Stimulated activated CD4-positive, alpha-beta T cell treated with anti-CD3 and anti-CD28 coated beads, Interleukin-2, amount 100 ng/mL, for 48 hours (primary cell): ENCODE results near the gene GJB2.

Source experiments
- DNase-seq, 2 donors: peaks; one replicate each; pipeline ENCODE4 v3.0.0-alpha.2; 2020

The GJB2 gene

DNA sequence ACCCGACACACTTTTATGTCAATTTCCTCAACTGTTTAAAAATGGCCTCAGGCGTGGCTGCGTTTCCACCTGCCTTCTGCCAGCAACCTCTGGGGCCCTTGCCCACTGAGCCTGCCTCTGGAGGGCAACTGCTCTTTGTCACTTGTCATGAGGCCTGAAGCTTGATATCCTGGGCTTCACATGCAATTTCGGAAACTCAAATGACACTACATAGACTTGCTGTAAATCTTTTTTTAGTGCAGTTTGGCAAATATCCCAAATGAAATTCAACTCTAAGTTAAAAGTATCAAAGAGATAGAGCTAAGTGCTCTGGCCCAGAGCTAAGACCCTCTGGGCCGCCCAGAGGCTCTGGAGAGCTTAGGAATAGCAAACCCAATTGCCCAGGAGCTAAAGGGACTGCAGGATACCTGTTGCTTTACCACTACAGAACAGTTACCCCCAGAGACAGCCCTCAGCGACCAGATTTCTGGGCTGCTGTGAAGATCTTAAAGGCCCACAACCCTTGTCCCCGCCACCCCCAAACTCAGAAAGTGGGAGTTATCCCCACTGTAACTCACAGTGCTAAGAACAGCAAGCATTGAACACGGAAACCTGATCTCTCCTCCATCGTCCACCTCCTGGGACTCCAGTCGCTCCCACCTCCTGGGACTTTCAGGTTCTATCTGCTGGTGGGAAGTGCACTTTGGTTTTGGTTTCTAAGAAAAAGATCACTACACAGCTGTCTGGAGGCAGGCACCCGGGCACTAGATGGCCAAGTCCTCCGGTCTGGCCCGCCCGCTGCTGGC, 51.3 kb downstream of the GJB2 start:
- no peak for DNase-seq

- no peak for DNase-seq
These were observed 52.3 kb downstream of the GJB2 start for GRCh38 chr13:20140487-20140886.

DNA sequence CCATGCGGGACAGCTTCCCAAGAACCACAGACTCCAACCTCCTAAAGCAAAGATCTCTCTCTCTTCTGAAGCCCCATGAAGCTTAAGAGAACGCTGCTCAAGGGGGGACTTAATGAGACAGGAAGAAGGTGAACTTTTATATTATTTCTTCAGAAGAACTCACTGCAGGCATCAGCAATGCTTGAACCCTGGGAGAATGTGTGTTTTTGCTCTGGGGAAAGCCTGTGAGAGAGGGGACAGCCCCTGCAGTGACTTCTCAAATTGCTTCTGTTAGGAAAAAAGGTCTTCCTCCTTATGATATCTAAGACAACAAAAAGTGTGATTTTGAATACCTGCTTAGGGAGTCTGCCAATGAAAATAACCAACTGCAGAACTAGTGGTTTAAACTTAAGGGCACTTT, 54.9 kb downstream of the GJB2 start:
- DNase-seq, result no peak
